ENCODE measurements around the gene POLR3H. TPM values are rescaled to one million over a fixed set of nuclear protein-coding genes. Genes with fewer than 3 reads are reported as not detected.

The POLR3H gene
- total RNA-seq, 4 donors from 2014 or later, result 10.2 to 30.3 (median 19.9) TPM

- TF ChIP-seq CTCF (IDR thresholded peaks at IDR 0.05; ENCODE audit: low read depth), result no peak
Measured at GRCh38 chr22:41517172-41518047, 26.9 kb downstream of the POLR3H start.

GRCh38 chr22:41516462-41516861, 27.8 kb downstream of the POLR3H start:
- TF ChIP-seq CTCF (IDR thresholded peaks at IDR 0.05; ENCODE audit: low read depth), result no peak

GRCh38 chr22:41513391-41513790, 30.9 kb downstream of the POLR3H start:
- no peak for TF ChIP-seq CTCF (IDR thresholded peaks at IDR 0.05; ENCODE audit: low read depth)

- TF ChIP-seq CTCF (IDR thresholded peaks at IDR 0.05; ENCODE audit: low read depth), result no peak
Measured at GRCh38 chr22:41512421-41513194, 31.7 kb downstream of the POLR3H start.

- TF ChIP-seq CTCF (IDR thresholded peaks at IDR 0.05; ENCODE audit: low read depth), result no peak
Measured at GRCh38 chr22:41511521-41511968, 32.7 kb downstream of the POLR3H start.

GRCh38 chr22:41508770-41509170, 35.5 kb downstream of the POLR3H start:
- TF ChIP-seq CTCF (IDR thresholded peaks at IDR 0.05; ENCODE audit: low read depth), result no peak
